Panc1 (cell line): ENCODE data around the gene PPP2R2B.

Experiments
- CTCF ChIP-seq: fragments of 450-650 bp; IDR thresholded peaks from 2 replicates; pipeline ENCODE4 v1.5.1; 2017; ENCODE audit warnings: mild to moderate bottlenecking
- POLR2AphosphoS5 ChIP-seq: IDR thresholded peaks from 2 replicates; pipeline ENCODE4 v1.6.1; 2012; ENCODE audit warnings: mild to moderate bottlenecking, low read depth, low read length, moderate library complexity
- TF ChIP-seq, protein P1 (sequence below), 2 experiments: IDR thresholded peaks; 2 replicates each; pipeline ENCODE4 v1.6.1; 2011 to 2012; ENCODE audit warnings: low read depth in 2 of 2, control low read depth in 1 of 2, low read length in 1 of 2, mild to moderate bottlenecking in 1 of 2, moderate library complexity in 1 of 2; ENCODE audit not compliant: insufficient read depth in 1 of 2

- TF ChIP-seq CTCF (no peak), POLR2AphosphoS5 (no peak)
- TF ChIP-seq, protein P1, sequence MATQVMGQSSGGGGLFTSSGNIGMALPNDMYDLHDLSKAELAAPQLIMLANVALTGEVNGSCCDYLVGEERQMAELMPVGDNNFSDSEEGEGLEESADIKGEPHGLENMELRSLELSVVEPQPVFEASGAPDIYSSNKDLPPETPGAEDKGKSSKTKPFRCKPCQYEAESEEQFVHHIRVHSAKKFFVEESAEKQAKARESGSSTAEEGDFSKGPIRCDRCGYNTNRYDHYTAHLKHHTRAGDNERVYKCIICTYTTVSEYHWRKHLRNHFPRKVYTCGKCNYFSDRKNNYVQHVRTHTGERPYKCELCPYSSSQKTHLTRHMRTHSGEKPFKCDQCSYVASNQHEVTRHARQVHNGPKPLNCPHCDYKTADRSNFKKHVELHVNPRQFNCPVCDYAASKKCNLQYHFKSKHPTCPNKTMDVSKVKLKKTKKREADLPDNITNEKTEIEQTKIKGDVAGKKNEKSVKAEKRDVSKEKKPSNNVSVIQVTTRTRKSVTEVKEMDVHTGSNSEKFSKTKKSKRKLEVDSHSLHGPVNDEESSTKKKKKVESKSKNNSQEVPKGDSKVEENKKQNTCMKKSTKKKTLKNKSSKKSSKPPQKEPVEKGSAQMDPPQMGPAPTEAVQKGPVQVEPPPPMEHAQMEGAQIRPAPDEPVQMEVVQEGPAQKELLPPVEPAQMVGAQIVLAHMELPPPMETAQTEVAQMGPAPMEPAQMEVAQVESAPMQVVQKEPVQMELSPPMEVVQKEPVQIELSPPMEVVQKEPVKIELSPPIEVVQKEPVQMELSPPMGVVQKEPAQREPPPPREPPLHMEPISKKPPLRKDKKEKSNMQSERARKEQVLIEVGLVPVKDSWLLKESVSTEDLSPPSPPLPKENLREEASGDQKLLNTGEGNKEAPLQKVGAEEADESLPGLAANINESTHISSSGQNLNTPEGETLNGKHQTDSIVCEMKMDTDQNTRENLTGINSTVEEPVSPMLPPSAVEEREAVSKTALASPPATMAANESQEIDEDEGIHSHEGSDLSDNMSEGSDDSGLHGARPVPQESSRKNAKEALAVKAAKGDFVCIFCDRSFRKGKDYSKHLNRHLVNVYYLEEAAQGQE (IDR thresholded peaks at IDR 0.05; ENCODE audit: insufficient read depth in 1 of 2, low read depth in 2 of 2, low read length in 1 of 2): no peak
Observed at GRCh38 chr5:146623009-146623408, 255.5 kb downstream of the PPP2R2B start.
